Smooth muscle cell (in vitro differentiated cells): ENCODE results near the gene L3MBTL2. TPM values are rescaled to one million over a fixed set of nuclear protein-coding genes. Genes with fewer than 3 reads are reported as not detected.

Source experiments
- DNase-seq: peaks from one replicate; lab custom pipeline; 2025; ENCODE audit not compliant: unreplicated experiment; lab: John Stamatoyannopoulos, UW
- H2AFZ ChIP-seq: fragments of 200-600 bp; sonication (generic); 2 replicates; pipeline ENCODE4 v1.6.0; 2016; ENCODE audit warnings: antibody characterized with exemption, low read depth, mild to moderate bottlenecking
- H3F3A ChIP-seq: fragments of 200-600 bp; sonication (generic); 2 replicates; pipeline ENCODE4 v1.6.0; 2017; ENCODE audit warnings: antibody characterized with exemption, low read depth
- H3K27ac ChIP-seq: fragments of 200-600 bp; sonication (generic); 2 replicates; pipeline ENCODE4 v1.5.1; 2016; ENCODE audit warnings: low read depth, mild to moderate bottlenecking
- H3K27me3 ChIP-seq: fragments of 200-600 bp; sonication (generic); 2 replicates; pipeline ENCODE4 v1.6.1; 2016; ENCODE audit warnings: low read depth, mild to moderate bottlenecking
- H3K36me3 ChIP-seq: fragments of 200-600 bp; sonication (generic); 2 replicates; pipeline ENCODE4 v1.5.1; 2016; ENCODE audit warnings: low read depth
- H3K4me1 ChIP-seq: fragments of 200-600 bp; sonication (generic); 2 replicates; pipeline ENCODE4 v1.5.1; 2016; ENCODE audit warnings: low read depth
- H3K4me2 ChIP-seq: fragments of 200-600 bp; sonication (generic); 2 replicates; pipeline ENCODE4 v1.6.0; 2016; ENCODE audit warnings: mild to moderate bottlenecking
- H3K4me3 ChIP-seq: fragments of 200-600 bp; sonication (generic); 2 replicates; pipeline ENCODE4 v1.5.1; 2016; ENCODE audit warnings: mild to moderate bottlenecking
- H3K79me2 ChIP-seq: fragments of 200-600 bp; sonication (generic); 2 replicates; pipeline ENCODE4 v1.6.0; 2016; ENCODE audit warnings: low read depth, mild to moderate bottlenecking
- H3K9ac ChIP-seq: fragments of 200-600 bp; sonication (generic); 2 replicates; pipeline ENCODE4 v1.6.0; 2016; ENCODE audit warnings: low read depth
- H3K9me3 ChIP-seq: fragments of 200-600 bp; sonication (generic); replicated peaks from 2 replicates; pipeline ENCODE4 v1.5.1; 2016; ENCODE audit warnings: low read depth
- H4K20me1 ChIP-seq: fragments of 200-600 bp; sonication (generic); 2 replicates; pipeline ENCODE4 v1.6.0; 2016; ENCODE audit warnings: low read depth
- WGBS: methylation state at CpG from one replicate; pipeline ENCODE4 v1.1.7; 2016; ENCODE audit warnings: low lambda C conversion rate; 5-methylcytosine and 5-hydroxymethylcytosine counted together
- polyA plus RNA-seq: library from polyadenylated mRNA; unstranded; fragments of >200 nt; fragmentation: Nextera tagmentation; extraction: Ambion mirVana; gene quantifications from 2 replicates; pipeline ENCODE4 v1.2.1, GENCODE V29; 2016
- total RNA-seq: library from RNA; depleted of rRNA; stranded (reverse); fragments of >200 nt; gene quantifications from 2 replicates; pipeline ENCODE4 v1.2.3, GENCODE V29; 2014
- TF ChIP-seq, protein P1 (sequence below): fragments of 200-600 bp; sonication (generic); IDR thresholded peaks from 2 replicates; pipeline ENCODE4 v1.5.1; 2017; ENCODE audit warnings: borderline replicate concordance, mild to moderate bottlenecking, antibody characterized with exemption; ENCODE audit not compliant: insufficient read depth, poor library complexity, severe bottlenecking

The L3MBTL2 gene
- total and polyA plus RNA-seq, 2 experiments from 2014 or later = 10.7 to 15.5 TPM

DNA sequence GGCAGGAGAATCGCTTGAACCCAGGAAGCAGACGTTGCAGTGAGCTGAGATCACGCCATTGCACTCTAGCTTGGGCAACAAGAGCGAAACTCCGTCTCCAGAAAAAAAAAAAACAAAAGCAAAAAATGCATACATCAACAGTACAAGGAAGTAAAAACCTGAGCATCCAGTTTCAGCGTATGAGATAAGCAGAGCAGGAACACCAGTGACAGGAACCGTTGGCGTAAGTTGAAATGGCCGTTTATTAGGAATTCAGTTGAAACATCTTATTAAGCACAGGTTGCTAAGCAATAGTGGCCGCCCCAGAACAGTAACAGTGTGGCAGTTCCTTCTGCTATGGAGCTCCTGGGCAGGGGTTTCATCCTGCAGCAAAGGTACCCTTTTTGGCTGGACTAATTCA, 4.0 kb upstream of the L3MBTL2 start:
- peaks cover 7% of the 10 kb centered on the region for H3K27me3 ChIP-seq
- WGBS = 83% methylated on average over 10 of the region's 10 CpGs
- H3F3A ChIP-seq = no peaks in the 10 kb centered on the region
- no peaks in the 10 kb centered on the region for H3K9me3 ChIP-seq
- H3K36me3 ChIP-seq = no peaks in the 10 kb centered on the region
- no peak overlapping the region for H3K4me2 ChIP-seq
- H2AFZ ChIP-seq = no peak overlapping the region
- H3K79me2 ChIP-seq = peaks cover 8% of the 10 kb centered on the region
- TF ChIP-seq, protein P1, sequence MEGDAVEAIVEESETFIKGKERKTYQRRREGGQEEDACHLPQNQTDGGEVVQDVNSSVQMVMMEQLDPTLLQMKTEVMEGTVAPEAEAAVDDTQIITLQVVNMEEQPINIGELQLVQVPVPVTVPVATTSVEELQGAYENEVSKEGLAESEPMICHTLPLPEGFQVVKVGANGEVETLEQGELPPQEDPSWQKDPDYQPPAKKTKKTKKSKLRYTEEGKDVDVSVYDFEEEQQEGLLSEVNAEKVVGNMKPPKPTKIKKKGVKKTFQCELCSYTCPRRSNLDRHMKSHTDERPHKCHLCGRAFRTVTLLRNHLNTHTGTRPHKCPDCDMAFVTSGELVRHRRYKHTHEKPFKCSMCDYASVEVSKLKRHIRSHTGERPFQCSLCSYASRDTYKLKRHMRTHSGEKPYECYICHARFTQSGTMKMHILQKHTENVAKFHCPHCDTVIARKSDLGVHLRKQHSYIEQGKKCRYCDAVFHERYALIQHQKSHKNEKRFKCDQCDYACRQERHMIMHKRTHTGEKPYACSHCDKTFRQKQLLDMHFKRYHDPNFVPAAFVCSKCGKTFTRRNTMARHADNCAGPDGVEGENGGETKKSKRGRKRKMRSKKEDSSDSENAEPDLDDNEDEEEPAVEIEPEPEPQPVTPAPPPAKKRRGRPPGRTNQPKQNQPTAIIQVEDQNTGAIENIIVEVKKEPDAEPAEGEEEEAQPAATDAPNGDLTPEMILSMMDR = no peak
- no peak for DNase-seq
- H3K4me1 ChIP-seq = no peaks in the 10 kb centered on the region
- H3K9ac ChIP-seq = no peak overlapping the region
- no peak overlapping the region for H3K27ac ChIP-seq
- no peaks in the 10 kb centered on the region for H4K20me1 ChIP-seq
- no peak overlapping the region for H3K4me3 ChIP-seq

DNA sequence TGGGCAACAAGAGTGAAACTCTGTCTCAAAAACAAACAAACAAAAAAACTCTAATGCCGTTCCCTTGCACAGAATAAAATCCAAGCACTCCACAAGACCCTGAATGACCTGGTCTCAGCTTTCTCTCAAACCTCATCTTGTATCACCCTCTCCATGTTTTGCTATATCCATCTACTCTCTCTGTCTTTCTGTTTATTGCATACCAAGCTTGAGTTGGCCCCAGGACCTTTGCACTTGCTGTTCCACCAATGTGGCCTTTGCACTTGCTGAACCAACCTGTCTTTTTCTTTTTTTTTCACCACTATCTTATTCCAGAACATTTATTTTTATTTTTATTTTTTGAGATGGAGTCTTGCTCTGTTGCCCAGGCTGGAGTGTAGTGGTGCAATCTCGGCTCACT, 2.0 kb upstream of the L3MBTL2 start:
- Histone ChIP-seq H3K36me3 (no peaks in the 10 kb centered on the region), H3K9ac (no peak overlapping the region), H3K27ac (no peak overlapping the region), H3K27me3 (peaks cover 7% of the 10 kb centered on the region), H3K4me3 (no peak overlapping the region), H3K4me1 (no peaks in the 10 kb centered on the region), H2AFZ (no peak overlapping the region), H3K9me3 (no peaks in the 10 kb centered on the region), H3F3A (no peaks in the 10 kb centered on the region), H3K4me2 (no peak overlapping the region), H3K79me2 (peaks cover 21% of the 10 kb centered on the region), H4K20me1 (no peaks in the 10 kb centered on the region)
- 93% methylated on average over 2 of the region's 2 CpGs for WGBS
- no peak for DNase-seq
- TF ChIP-seq, protein P1 = no peak

DNA sequence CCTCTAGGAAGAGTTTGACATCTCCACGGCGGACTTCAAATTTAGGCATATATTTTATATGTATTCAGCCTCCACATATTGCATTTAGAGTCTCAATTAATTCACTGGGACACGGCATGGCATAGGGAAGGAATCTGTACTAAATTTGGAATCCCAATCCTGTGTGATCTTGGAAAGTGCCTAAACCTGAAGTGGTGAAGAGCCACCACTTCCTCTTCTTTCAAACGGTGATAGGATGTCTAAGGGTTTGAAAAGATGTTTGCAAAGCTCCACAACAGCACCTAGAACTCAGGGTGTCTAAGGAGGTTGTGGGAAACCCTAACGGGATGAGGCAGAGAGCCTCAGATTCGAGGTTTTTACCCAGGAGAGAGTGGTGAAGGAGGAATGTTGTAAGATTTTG, 1.0 kb upstream of the L3MBTL2 start:
- Histone ChIP-seq H2AFZ (no peak overlapping the region), H3K79me2 (peaks cover 21% of the 10 kb centered on the region), H3K4me3 (no peak overlapping the region), H3K9me3 (no peaks in the 10 kb centered on the region), H3F3A (no peaks in the 10 kb centered on the region), H3K4me2 (no peak overlapping the region), H3K4me1 (no peaks in the 10 kb centered on the region), H3K27ac (no peak overlapping the region), H3K27me3 (peaks cover 7% of the 10 kb centered on the region), H4K20me1 (no peaks in the 10 kb centered on the region), H3K36me3 (no peaks in the 10 kb centered on the region), H3K9ac (no peak overlapping the region)
- 74% methylated on average over 6 of the region's 6 CpGs for WGBS
- no peak for DNase-seq
- TF ChIP-seq, protein P1 = no peak

DNA sequence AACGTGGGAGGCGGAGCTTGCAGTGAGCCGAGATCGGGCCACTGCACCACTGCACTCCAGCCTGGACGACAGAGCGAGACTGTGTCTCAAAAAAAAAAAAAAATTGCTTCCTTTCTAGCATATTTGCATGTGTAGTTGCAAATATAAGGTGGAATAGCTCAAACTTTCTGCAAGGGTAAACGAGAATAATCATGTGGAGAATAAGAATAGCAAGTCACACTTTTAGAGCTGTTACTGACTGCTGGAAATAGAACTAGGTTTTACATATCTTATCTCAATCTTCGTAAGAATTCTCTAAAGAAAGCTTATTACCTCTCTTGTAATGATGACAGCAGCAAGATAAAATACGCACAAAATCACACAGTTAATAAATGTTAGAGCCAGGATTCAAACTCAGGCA, 1.6 kb downstream of the L3MBTL2 start:
- Histone ChIP-seq H3K27me3 (no peaks in the 10 kb centered on the region), H2AFZ (no peak overlapping the region), H3K4me1 (no peaks in the 10 kb centered on the region), H3F3A (no peaks in the 10 kb centered on the region), H3K9ac (no peak overlapping the region), H3K27ac (no peak overlapping the region), H3K4me2 (no peak overlapping the region), H3K9me3 (no peaks in the 10 kb centered on the region), H3K79me2 (peaks cover 21% of the 10 kb centered on the region), H3K4me3 (no peak overlapping the region), H4K20me1 (no peaks in the 10 kb centered on the region), H3K36me3 (no peaks in the 10 kb centered on the region)
- TF ChIP-seq, protein P1 = no peak
- DNase-seq = no peak
- 94% methylated on average over 9 of the region's 9 CpGs for WGBS
